Sigmoid colon (tissue), 7 donors: ENCODE measurements around the gene EEA1. TPM values are rescaled to one million over a fixed set of nuclear protein-coding genes. Genes with fewer than 3 reads are reported as not detected.

ENCODE experiments used
- DNase-seq: peaks from one replicate; pipeline ENCODE4 v3.0.0-alpha.2; 2019
- H3K27ac ChIP-seq, 4 donors: fragments of 200-600 bp; sonication (generic); one replicate each; pipeline ENCODE4 v1.5.1; 2016 to 2019; ENCODE audit warnings: mild to moderate bottlenecking in 1 of 4
- H3K27me3 ChIP-seq, 3 donors: fragments of 200-600 bp; sonication (generic); one replicate each; pipeline ENCODE4 v1.5.1; 2019; ENCODE audit warnings: mild to moderate bottlenecking in 1 of 3
- H3K36me3 ChIP-seq, 4 donors: fragments of 200-600 bp; sonication (generic); one replicate each; pipeline ENCODE4 v1.5.1; 2016 to 2019
- H3K4me1 ChIP-seq, 4 donors: fragments of 200-600 bp; sonication (generic); one replicate each; pipeline ENCODE4 v1.5.1; 2017 to 2019
- H3K4me3 ChIP-seq, 4 donors: fragments of 200-600 bp; sonication (generic); one replicate each; pipeline ENCODE4 v1.5.1; 2017 to 2019; ENCODE audit warnings: mild to moderate bottlenecking in 2 of 4, moderate library complexity in 1 of 4
- H3K9me3 ChIP-seq, 4 donors: fragments of 200-600 bp in 3 of 4; sonication (generic) in 3 of 4; one replicate each; pipeline versions ENCODE4 v1.5.1 to v1.6.1; 2013 to 2019
- CTCF ChIP-seq, 4 experiments: fragments of 450-650 bp in 3 of 4; fragments of 200-600 bp in 1 of 4; IDR thresholded peaks; one replicate each; pipeline ENCODE4 v1.5.1; 2016 to 2019; ENCODE audit warnings: antibody characterized with exemption in 4 of 4, mild to moderate bottlenecking in 3 of 4, moderate library complexity in 2 of 4
- EP300 ChIP-seq, 4 donors: sonication (generic); formaldehyde crosslinking; IDR thresholded peaks; one replicate each; pipeline ENCODE4 v1.6.1; 2017; ENCODE audit warnings: antibody characterized with exemption in 4 of 4
- POLR2A ChIP-seq, 2 donors: fragments of 450-650 bp; IDR thresholded peaks; one replicate each; pipeline ENCODE4 v1.6.1; 2016; ENCODE audit warnings: antibody characterized with exemption in 2 of 2, mild to moderate bottlenecking in 2 of 2, moderate library complexity in 2 of 2
- POLR2AphosphoS5 ChIP-seq, 4 donors: sonication (generic); formaldehyde crosslinking; IDR thresholded peaks; one replicate each; pipeline ENCODE4 v1.6.1; 2017; ENCODE audit warnings: antibody characterized with exemption in 4 of 4
- WGBS, 2 donors: extraction: QIAGEN DNeasy Blood & Tissue Kit; methylation state at CpG; one replicate each; pipeline ENCODE4 v1.1.7; 2013; 5-methylcytosine and 5-hydroxymethylcytosine counted together
- intact Hi-C: fragments of 100-400 bp; cut with DNase I; formaldehyde crosslinking; loops from one replicate; pipeline ENCODE4 v1.15.1; 2023
- polyA plus RNA-seq, 3 donors: library from polyadenylated mRNA; stranded (reverse); fragments of 200-250 nt; gene quantifications; one replicate each; pipeline ENCODE4 v1.2.3, GENCODE V29; 2013
- total RNA-seq, 4 donors: library from RNA; depleted of rRNA; stranded (reverse); fragments of >200 nt; gene quantifications; one replicate each; pipeline ENCODE4 v1.1.0, GENCODE V29; 2016
- donor health status: healthy with polysubstance abuse.
- donor health status: Bipolar disorder and iron deficiency.
- donor health status: healthy.

Gene EEA1
- total and polyA plus RNA-seq, 7 donors, result 3.0 to 40.2 (median 17.9) TPM

- intact Hi-C loops, result no loop called here
- Histone ChIP-seq H3K4me3 (no peak overlapping the region), H3K4me1 (no peaks in the 10 kb centered on the region), H3K27ac (no peak overlapping the region), H3K27me3 (no peaks in the 10 kb centered on the region), H3K36me3 (peaks cover 0 to 12% (median 0%) of the 10 kb centered on the region in 4 donors), H3K9me3 (peaks cover 0 to 1% (median 0%) of the 10 kb centered on the region in 4 donors)
- DNase-seq, result no peak
- no peak for TF ChIP-seq POLR2A (IDR thresholded peaks at IDR 0.05)
- TF ChIP-seq POLR2AphosphoS5 (IDR thresholded peaks at IDR 0.05), result no peak
- no peak for TF ChIP-seq EP300 (IDR thresholded peaks at IDR 0.05)
- no peak for TF ChIP-seq CTCF (IDR thresholded peaks at IDR 0.05)
- 96 to 99% methylated on average over 3 of the region's 3 CpGs for WGBS, 2 donors
Measured at GRCh38 chr12:92876496-92876895, 52.6 kb downstream of the EEA1 start.

GRCh38 chr12:92871116-92871515 lies 58.0 kb downstream of the EEA1 start:
- no peak for TF ChIP-seq POLR2A (IDR thresholded peaks at IDR 0.05)
- TF ChIP-seq EP300 (IDR thresholded peaks at IDR 0.05), result no peak
- intact Hi-C loops, result no loop called here
- H3K36me3 ChIP-seq, result no peaks in the 10 kb centered on the region
- H3K27ac ChIP-seq, result no peak overlapping the region
- no peak overlapping the region for H3K4me3 ChIP-seq
- peaks cover 0 to 14% (median 4%) of the 10 kb centered on the region in 4 donors for H3K4me1 ChIP-seq
- DNase-seq, result no peak
- WGBS, 2 donors, result 60 to 67% methylated on average over 3 of the region's 3 CpGs
- no peaks in the 10 kb centered on the region for H3K27me3 ChIP-seq
- H3K9me3 ChIP-seq, result no peaks in the 10 kb centered on the region

- 96 to 97% methylated on average over 2 of the region's 2 CpGs for WGBS, 2 donors
- intact Hi-C loops, result no loop called here
- no peak for DNase-seq
Measured at GRCh38 chr12:92866418-92866817, 62.7 kb downstream of the EEA1 start.

GRCh38 chr12:92863251-92863650 lies 65.8 kb downstream of the EEA1 start:
- peaks cover 0 to 11% (median 4%) of the 10 kb centered on the region in 4 donors for H3K4me1 ChIP-seq

More at GRCh38 chr12:92866418-92866817, 62.7 kb downstream of the EEA1 start:
- Histone ChIP-seq H3K27me3 (no peaks in the 10 kb centered on the region), H3K36me3 (peaks cover 0 to 18% (median 2%) of the 10 kb centered on the region in 4 donors), H3K27ac (no peak overlapping the region), H3K4me1 (peaks cover 0 to 14% (median 4%) of the 10 kb centered on the region in 4 donors), H3K4me3 (no peak overlapping the region), H3K9me3 (no peaks in the 10 kb centered on the region)
- TF ChIP-seq CTCF (IDR thresholded peaks at IDR 0.05) (no peak), POLR2AphosphoS5 (IDR thresholded peaks at IDR 0.05) (no peak), POLR2A (IDR thresholded peaks at IDR 0.05) (no peak), EP300 (IDR thresholded peaks at IDR 0.05) (no peak)

GRCh38 chr12:92861381-92861780 lies 67.7 kb downstream of the EEA1 start:
- H3K36me3 ChIP-seq, result peaks cover 0 to 30% (median 4%) of the 10 kb centered on the region in 4 donors
- no peak overlapping the region for H3K4me3 ChIP-seq
- no peak for DNase-seq
- no peaks in the 10 kb centered on the region for H3K27me3 ChIP-seq
- no peaks in the 10 kb centered on the region for H3K9me3 ChIP-seq
- intact Hi-C loops, result no loop called here
- WGBS, 2 donors, result 96 to 98% methylated on average over 4 of the region's 4 CpGs
- no peak overlapping the region for H3K27ac ChIP-seq
- TF ChIP-seq POLR2AphosphoS5 (IDR thresholded peaks at IDR 0.05) (no peak), POLR2A (IDR thresholded peaks at IDR 0.05) (no peak), CTCF (IDR thresholded peaks at IDR 0.05) (no peak), EP300 (IDR thresholded peaks at IDR 0.05) (no peak)
- H3K4me1 ChIP-seq, result peaks cover 0 to 7% (median 0%) of the 10 kb centered on the region in 4 donors

More at GRCh38 chr12:92863251-92863650, 65.8 kb downstream of the EEA1 start:
- WGBS, 2 donors, result 32 to 68% methylated on average over 1 of the region's 1 CpG
- H3K27ac ChIP-seq, result no peak overlapping the region
- TF ChIP-seq EP300 (IDR thresholded peaks at IDR 0.05), result no peak
- no peak for TF ChIP-seq CTCF (IDR thresholded peaks at IDR 0.05)
- TF ChIP-seq POLR2AphosphoS5 (IDR thresholded peaks at IDR 0.05), result no peak
- no peak for TF ChIP-seq POLR2A (IDR thresholded peaks at IDR 0.05)
- no peaks in the 10 kb centered on the region for H3K27me3 ChIP-seq
- intact Hi-C loops, result no loop called here
- H3K9me3 ChIP-seq, result no peaks in the 10 kb centered on the region
- no peak for DNase-seq
- H3K4me3 ChIP-seq, result no peak overlapping the region
- H3K36me3 ChIP-seq, result peaks cover 0 to 19% (median 2%) of the 10 kb centered on the region in 4 donors
